GM23338 (cell line): Measurements from ENCODE around the gene PERCC1.

Experiments
- EZH2 ChIP-seq: fragments of 200-600 bp; sonication (generic); IDR thresholded peaks from one replicate; pipeline ENCODE4 v1.8.0; 2017; ENCODE audit warnings: antibody characterized with exemption, mild to moderate bottlenecking, low read depth; ENCODE audit not compliant: unreplicated experiment
- TF ChIP-seq, protein P1 (sequence below), 2 experiments: fragments of 200-600 bp in 1 of 2; sonication (generic) in 1 of 2; conservative IDR thresholded peaks; 2 replicates each; pipeline versions ENCODE4 v1.5.1 to v1.6.1; 2016 to 2017; ENCODE audit warnings: antibody characterized with exemption in 2 of 2, low read depth in 2 of 2, mild to moderate bottlenecking in 2 of 2, moderate library complexity in 1 of 2

- TF ChIP-seq, protein P1, sequence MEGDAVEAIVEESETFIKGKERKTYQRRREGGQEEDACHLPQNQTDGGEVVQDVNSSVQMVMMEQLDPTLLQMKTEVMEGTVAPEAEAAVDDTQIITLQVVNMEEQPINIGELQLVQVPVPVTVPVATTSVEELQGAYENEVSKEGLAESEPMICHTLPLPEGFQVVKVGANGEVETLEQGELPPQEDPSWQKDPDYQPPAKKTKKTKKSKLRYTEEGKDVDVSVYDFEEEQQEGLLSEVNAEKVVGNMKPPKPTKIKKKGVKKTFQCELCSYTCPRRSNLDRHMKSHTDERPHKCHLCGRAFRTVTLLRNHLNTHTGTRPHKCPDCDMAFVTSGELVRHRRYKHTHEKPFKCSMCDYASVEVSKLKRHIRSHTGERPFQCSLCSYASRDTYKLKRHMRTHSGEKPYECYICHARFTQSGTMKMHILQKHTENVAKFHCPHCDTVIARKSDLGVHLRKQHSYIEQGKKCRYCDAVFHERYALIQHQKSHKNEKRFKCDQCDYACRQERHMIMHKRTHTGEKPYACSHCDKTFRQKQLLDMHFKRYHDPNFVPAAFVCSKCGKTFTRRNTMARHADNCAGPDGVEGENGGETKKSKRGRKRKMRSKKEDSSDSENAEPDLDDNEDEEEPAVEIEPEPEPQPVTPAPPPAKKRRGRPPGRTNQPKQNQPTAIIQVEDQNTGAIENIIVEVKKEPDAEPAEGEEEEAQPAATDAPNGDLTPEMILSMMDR (conservative IDR thresholded peaks at IDR 0.05; ENCODE audit: low read depth in 2 of 2) = no peak
- TF ChIP-seq EZH2 = no peak
Observed at GRCh38 chr16:1445518-1446203, 14.8 kb downstream of the PERCC1 start.
